Duodenal mucosa (tissue), 2 donors: Measurements from ENCODE around the gene C2.
"Not testable (repeated sequence)": the region's sequence is repeated elsewhere in the genome, so short reads cannot be mapped to it uniquely, and the experiment has no call there.

ENCODE experiments used
- H3K27ac ChIP-seq: one replicate; pipeline ENCODE4 v1.7.0; 2013; ENCODE audit warnings: low read depth, low read length
- H3K27me3 ChIP-seq, 2 donors: one replicate each; pipeline ENCODE4 v1.7.0; 2013; ENCODE audit warnings: low read length in 2 of 2, control low read depth in 1 of 2; ENCODE audit not compliant: insufficient read depth in 2 of 2, control insufficient read depth in 1 of 2
- H3K36me3 ChIP-seq, 2 donors: one replicate each; pipeline ENCODE4 v1.7.0; 2013; ENCODE audit warnings: low read length in 2 of 2, control low read depth in 1 of 2; ENCODE audit not compliant: insufficient read depth in 2 of 2, control insufficient read depth in 1 of 2
- H3K4me1 ChIP-seq, 2 donors: one replicate each; pipeline ENCODE4 v1.7.0; 2013; ENCODE audit warnings: low read length in 2 of 2, control low read depth in 1 of 2; ENCODE audit not compliant: insufficient read depth in 2 of 2, control insufficient read depth in 1 of 2
- H3K4me3 ChIP-seq, 2 donors: one replicate each; pipeline ENCODE4 v1.7.0; 2013; ENCODE audit warnings: low read length in 2 of 2, low read depth in 1 of 2
- H3K9ac ChIP-seq, 2 donors: one replicate each; pipeline ENCODE4 v1.7.0; 2013; ENCODE audit warnings: low read length in 2 of 2, low read depth in 1 of 2
- H3K9me3 ChIP-seq, 2 donors: one replicate each; pipeline ENCODE4 v1.7.0; 2013; ENCODE audit warnings: low read length in 2 of 2, control low read depth in 1 of 2; ENCODE audit not compliant: control insufficient read depth in 1 of 2

C2 gene

DNA sequence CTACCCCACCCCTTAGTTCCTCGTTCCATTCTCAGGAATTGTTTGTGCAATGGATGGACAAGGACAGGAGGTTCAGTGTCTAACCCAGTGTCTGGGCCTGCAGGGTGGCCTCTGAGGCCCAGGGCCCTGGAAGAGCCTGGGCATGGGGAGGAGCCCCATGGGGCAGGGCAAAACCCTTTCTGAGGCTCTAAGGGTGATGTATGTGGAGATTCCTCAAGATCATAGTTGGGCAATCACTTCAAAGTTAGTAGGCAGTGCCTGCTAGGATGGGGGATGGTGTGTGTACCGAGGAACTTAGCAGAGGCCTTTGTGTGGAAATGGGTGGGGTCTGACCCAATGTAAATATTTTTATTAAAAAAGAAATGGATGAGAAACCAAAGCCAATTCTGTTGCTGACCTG is 6.7 kb upstream of the C2 start:
- H3K27ac ChIP-seq: no peak overlapping the region

DNA sequence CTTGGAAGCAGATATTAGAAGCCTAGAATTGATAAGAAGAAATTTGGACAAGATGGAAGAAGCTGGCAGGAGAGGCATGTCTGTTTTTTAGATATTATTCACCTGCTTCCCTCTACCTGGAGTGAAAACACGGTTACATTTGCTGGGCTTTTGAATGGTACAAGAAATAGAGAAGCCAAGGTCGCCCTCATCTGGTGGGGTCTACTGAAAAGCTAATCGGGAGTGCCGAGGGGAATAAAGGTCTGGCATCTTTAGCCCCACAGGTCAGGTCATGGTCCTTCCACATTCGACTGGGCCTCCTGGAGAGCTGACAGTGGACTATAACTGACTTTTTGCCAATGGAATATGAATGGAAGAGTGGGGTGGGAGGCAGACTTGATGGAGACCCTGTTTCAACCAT is 4.6 kb upstream of the C2 start:
- Histone ChIP-seq H3K9ac (no peak overlapping the region), H3K4me1 (peaks cover 7 to 10% of the 10 kb centered on the region in 2 donors), H3K4me3 (no peak overlapping the region), H3K27ac (no peak overlapping the region), H3K27me3 (no peaks in the 10 kb centered on the region), H3K9me3 (no peaks in the 10 kb centered on the region), H3K36me3 (no peaks in the 10 kb centered on the region)

More for the DNA sequence above, 6.7 kb upstream of the C2 start:
- no peaks in the 10 kb centered on the region for H3K27me3 ChIP-seq
- H3K9ac ChIP-seq: no peak overlapping the region
- H3K36me3 ChIP-seq: no peaks in the 10 kb centered on the region
- no peaks in the 10 kb centered on the region for H3K4me1 ChIP-seq
- no peak overlapping the region for H3K4me3 ChIP-seq
- no peaks in the 10 kb centered on the region for H3K9me3 ChIP-seq

DNA sequence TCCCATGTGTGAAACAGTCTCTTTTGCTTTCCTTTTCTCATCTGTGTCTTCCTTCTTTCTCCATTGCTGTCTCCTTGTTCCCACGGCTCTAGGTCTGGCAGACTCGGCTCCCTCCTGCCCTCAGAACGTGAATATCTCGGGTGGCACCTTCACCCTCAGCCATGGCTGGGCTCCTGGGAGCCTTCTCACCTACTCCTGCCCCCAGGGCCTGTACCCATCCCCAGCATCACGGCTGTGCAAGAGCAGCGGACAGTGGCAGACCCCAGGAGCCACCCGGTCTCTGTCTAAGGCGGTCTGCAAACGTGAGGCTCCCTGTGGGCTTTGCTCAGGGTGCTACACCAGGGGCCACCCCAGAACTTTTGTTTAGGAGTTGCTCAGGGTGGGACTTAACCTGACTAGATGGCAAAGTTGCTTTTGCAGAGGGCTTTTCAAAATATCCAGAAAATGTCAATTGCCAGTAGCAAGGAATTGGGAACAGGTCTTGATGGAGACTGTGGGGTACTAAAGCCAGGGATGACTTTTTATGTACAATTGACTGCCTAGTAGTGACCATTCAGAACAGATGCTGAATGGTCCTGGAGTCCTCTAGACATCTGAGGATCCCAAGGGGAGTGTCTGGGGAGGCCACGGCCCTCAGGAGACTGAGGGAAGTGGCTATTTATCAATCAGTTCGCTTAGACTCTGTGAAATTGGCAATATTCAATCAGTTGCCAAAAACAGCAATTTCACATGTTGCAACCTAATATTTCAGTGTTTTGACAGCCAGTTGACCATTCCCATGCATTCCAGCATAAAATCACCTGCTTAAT is 550 bp downstream of the C2 start:
- Histone ChIP-seq H3K9me3 (no peaks in the 10 kb centered on the region), H3K9ac (peak overlapping the region; percentile 66 to 68), H3K27ac (no peak overlapping the region), H3K27me3 (no peaks in the 10 kb centered on the region), H3K36me3 (no peaks in the 10 kb centered on the region), H3K4me1 (peaks cover 19 to 20% of the 10 kb centered on the region in 2 donors), H3K4me3 (peak overlapping the region; percentile 69 to 70)

DNA sequence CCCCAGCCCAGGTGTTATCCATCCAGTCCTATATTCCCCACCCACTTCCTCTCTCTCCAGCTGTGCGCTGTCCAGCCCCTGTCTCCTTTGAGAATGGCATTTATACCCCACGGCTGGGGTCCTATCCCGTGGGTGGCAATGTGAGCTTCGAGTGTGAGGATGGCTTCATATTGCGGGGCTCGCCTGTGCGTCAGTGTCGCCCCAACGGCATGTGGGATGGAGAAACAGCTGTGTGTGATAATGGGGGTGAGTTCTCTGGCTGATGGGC is 1.1 kb downstream of the C2 start:
- Histone ChIP-seq H3K27me3 (no peaks in the 10 kb centered on the region), H3K9me3 (no peaks in the 10 kb centered on the region), H3K9ac (peak overlapping the region in 1 of 2 donors; percentile 66), H3K27ac (no peak overlapping the region), H3K4me1 (peaks cover 19 to 20% of the 10 kb centered on the region in 2 donors), H3K36me3 (no peaks in the 10 kb centered on the region), H3K4me3 (peak overlapping the region; percentile 69 to 70)

DNA sequence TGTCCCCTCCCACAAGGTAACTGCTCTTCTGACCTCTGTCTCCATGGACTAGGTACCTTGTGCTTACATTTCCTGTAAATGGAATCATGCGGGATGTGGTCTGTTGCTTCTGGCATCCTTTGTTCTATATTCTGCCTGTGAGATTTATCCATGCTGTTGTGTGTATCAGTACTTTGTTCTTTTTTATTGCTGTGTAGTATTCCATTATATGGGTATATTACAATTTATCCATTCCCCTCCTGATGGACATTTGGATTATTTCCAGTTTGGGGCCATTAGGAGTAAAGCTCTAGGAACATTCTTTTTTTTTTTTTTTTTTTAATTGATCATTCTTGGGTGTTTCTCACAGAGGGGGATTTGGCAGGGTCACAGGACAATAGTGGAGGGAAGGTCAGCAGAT is 3.4 kb downstream of the C2 start:
- no peaks in the 10 kb centered on the region for H3K9me3 ChIP-seq
- peaks cover 19 to 20% of the 10 kb centered on the region in 2 donors for H3K4me1 ChIP-seq
- no peak overlapping the region for H3K27ac ChIP-seq
- H3K36me3 ChIP-seq: no peaks in the 10 kb centered on the region
- no peak overlapping the region for H3K4me3 ChIP-seq
- H3K27me3 ChIP-seq: no peaks in the 10 kb centered on the region
- H3K9ac ChIP-seq: no peak overlapping the region

DNA sequence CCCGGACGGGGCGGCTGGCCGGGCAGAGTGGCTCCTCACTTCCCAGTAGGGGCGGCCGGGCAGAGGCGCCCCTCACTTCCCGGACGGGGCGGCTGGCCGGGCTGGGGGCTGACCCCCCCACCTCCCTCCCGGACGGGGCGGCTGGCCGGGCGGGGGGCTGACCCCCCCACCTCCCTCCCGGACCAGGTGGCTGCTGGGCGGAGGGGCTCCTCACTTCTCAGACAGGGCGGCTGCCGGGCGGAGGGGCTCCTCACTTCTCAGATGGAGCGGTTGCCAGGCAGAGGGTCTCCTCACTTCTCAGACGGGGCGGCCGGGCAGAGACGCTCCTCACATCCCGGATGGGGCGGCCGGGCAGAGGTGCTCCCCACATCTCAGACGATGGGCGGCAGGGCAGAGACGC is 4.6 kb downstream of the C2 start:
- not testable (repeated sequence) for H3K36me3 ChIP-seq, H3K27ac ChIP-seq, H3K4me3 ChIP-seq, H3K27me3 ChIP-seq, H3K9me3 ChIP-seq, H3K9ac ChIP-seq
- H3K4me1 ChIP-seq: peaks cover 17 to 19% of the 10 kb centered on the region in 2 donors

DNA sequence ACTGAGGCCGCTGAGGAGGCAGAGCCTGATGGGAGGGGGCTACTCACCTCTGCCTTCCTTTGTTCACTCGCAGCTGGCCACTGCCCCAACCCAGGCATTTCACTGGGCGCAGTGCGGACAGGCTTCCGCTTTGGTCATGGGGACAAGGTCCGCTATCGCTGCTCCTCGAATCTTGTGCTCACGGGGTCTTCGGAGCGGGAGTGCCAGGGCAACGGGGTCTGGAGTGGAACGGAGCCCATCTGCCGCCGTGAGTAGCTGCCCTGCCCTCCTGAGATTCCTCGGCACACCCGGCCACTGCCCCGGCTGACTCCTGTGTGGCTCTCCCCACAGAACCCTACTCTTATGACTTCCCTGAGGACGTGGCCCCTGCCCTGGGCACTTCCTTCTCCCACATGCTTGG is 6.0 kb downstream of the C2 start:
- Histone ChIP-seq H3K36me3 (no peaks in the 10 kb centered on the region), H3K9ac (no peak overlapping the region), H3K9me3 (no peaks in the 10 kb centered on the region), H3K27me3 (no peaks in the 10 kb centered on the region), H3K4me3 (no peak overlapping the region), H3K4me1 (peaks cover 4 to 7% of the 10 kb centered on the region in 2 donors), H3K27ac (no peak overlapping the region)

DNA sequence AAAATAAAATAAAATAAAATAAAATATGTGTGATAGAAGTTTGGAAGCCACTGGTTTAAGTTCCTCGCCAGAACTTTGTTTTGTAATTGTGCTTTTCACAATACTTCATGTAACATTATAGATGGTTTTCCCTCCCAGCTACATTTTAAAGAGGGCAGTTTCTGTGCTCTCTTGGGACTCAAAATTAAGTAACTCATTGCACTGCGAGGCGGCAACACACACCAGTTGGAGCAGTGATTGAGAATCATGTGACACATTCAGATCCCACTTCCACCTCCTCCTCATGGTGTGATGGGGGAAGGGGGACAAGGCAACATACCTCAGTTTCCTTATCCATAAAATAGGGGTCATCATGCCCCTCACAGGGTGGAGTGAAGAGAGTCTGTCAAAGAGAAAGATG is 7.5 kb downstream of the C2 start:
- Histone ChIP-seq H3K9ac (no peak overlapping the region), H3K9me3 (no peaks in the 10 kb centered on the region), H3K4me3 (no peak overlapping the region), H3K4me1 (no peaks in the 10 kb centered on the region), H3K27me3 (no peaks in the 10 kb centered on the region), H3K27ac (no peak overlapping the region), H3K36me3 (no peaks in the 10 kb centered on the region)

DNA sequence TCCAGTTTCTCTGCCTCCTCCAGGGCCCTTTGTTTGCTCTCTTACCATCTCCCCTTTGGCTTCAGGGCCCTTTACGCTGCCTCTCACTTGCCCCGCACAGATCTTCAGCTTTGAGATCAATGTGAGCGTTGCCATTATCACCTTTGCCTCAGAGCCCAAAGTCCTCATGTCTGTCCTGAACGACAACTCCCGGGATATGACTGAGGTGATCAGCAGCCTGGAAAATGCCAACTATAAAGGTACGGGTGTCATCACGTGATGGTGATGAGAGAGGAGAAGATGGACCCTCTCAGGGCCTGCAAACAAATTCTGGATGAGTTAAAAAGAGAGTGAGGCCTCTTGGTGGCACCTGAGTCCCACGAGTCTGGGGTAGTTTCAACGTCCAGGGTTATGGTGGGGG is 8.3 kb downstream of the C2 start:
- Histone ChIP-seq H3K9ac (no peak overlapping the region), H3K36me3 (no peaks in the 10 kb centered on the region), H3K27me3 (no peaks in the 10 kb centered on the region), H3K4me1 (peaks cover 0 to 4% of the 10 kb centered on the region in 2 donors), H3K9me3 (no peaks in the 10 kb centered on the region), H3K4me3 (no peak overlapping the region), H3K27ac (no peak overlapping the region)

DNA sequence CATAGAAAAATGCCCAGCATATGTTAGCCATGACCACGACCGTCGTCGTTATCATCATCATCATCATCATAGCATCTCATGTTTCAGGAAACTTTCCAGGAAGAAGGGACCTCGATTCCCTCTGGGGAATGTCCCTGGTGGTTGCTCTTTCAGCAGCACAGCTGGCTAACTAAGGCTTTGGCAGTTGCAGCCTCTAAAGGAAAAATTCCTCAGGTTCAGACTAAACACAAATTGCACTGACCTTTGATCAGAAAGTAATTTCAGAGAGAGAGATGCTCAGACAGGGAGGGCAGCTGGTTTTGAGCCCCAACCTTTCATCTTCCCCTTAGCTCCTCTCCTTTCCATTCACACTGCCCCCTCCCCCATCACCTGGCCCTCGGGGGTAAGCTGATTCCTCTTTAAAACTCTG is 12.7 kb downstream of the C2 start:
- Histone ChIP-seq H3K27me3 (no peaks in the 10 kb centered on the region), H3K9me3 (no peaks in the 10 kb centered on the region), H3K4me1 (peaks cover 18 to 21% of the 10 kb centered on the region in 2 donors), H3K36me3 (peaks cover 0 to 3% of the 10 kb centered on the region in 2 donors), H3K4me3 (no peak overlapping the region), H3K9ac (no peak overlapping the region), H3K27ac (no peak overlapping the region)
